Esophagus muscularis mucosa (tissue), 3 donors: Measurements from ENCODE around the gene CELF4.

ENCODE experiments used
- CTCF ChIP-seq, 3 experiments: fragments of 200-600 bp in 2 of 3; fragments of 450-650 bp in 1 of 3; sonication (generic) in 2 of 3; IDR thresholded peaks; one replicate each; pipeline ENCODE4 v1.5.1; 2017 to 2019; ENCODE audit warnings: antibody characterized with exemption in 3 of 3, mild to moderate bottlenecking in 2 of 3, moderate library complexity in 1 of 3
- POLR2A ChIP-seq: fragments of 450-650 bp; IDR thresholded peaks from one replicate; pipeline ENCODE4 v1.6.1; 2017; ENCODE audit warnings: antibody characterized with exemption, moderate library complexity, mild to moderate bottlenecking, low read depth
- POLR2AphosphoS5 ChIP-seq, 2 donors: sonication (generic); formaldehyde crosslinking; IDR thresholded peaks; one replicate each; pipeline ENCODE4 v1.6.1; 2017; ENCODE audit warnings: antibody characterized with exemption in 2 of 2

- TF ChIP-seq CTCF (IDR thresholded peaks at IDR 0.05), result no peak
- TF ChIP-seq POLR2A, result no peak
- TF ChIP-seq POLR2AphosphoS5 (IDR thresholded peaks at IDR 0.05), result no peak
Observed at GRCh38 chr18:37355772-37356171, 209.8 kb downstream of the CELF4 start.
